ENCODE data around the gene ALOX15B. TPM values are rescaled to one million over a fixed set of nuclear protein-coding genes. Genes with fewer than 3 reads are reported as not detected.

Gene ALOX15B
- total and polyA plus RNA-seq, 9 of the 15 experiments (the other 6 are each of a cell fraction or from before 2014, with no cell fraction given), result 0.04 TPM; not detected in 8

GRCh38 chr17:8015236-8015956, 23.5 kb upstream of the ALOX15B start (continued):
- no peak for TF ChIP-seq TGIF2 (CRISPR knock-in tag; IDR thresholded peaks at IDR 0.05)
- TF ChIP-seq DLX4 (CRISPR knock-in tag; IDR thresholded peaks at IDR 0.05), result no peak
- no peak for TF ChIP-seq SUPT5H (IDR thresholded peaks at IDR 0.05)
- TF ChIP-seq ZFP36 (IDR thresholded peaks at IDR 0.05; ENCODE audit: low read depth, low read length, partially characterized antibody), result no peak
- no peak for TF ChIP-seq ZNF644 (tag; IDR thresholded peaks at IDR 0.05; ENCODE audit: low read depth)
- TF ChIP-seq RHOXF2B (CRISPR knock-in tag; conservative IDR thresholded peaks at IDR 0.05), result no peak
- TF ChIP-seq CBFA2T2 (conservative IDR thresholded peaks at IDR 0.05), result no peak

DNA sequence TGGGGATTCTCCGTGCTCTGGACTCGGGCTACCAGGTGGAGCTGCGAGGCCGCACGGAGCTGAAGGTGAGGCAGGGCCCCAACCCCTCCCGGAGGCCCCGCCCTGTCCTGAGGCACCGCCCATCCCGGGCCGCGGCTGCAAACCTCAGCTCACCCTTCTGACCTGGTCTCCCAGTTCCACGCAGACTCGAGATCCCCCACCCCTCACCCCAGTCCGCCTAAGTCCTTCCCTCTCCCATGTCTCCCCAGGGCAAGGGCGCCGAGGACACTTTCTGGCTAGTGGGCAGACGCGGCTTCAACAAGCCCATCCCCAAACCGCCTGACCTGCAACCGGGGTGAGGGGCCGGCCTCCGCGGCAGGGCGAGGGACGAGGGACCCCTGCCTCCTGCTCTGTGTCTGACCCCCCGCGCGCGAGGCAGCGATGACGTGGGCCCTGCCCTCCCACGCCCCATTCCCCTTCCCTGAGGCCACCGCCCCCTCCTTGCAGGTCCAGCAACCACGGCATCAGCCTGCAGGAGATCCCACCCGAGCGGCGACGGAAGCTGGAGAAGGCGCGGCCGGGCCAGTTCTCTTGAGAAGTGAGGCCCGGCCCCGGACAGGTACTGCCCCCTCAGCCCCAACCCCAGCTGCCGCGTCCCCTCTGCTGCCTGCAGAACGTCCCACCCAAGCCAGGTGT, 22.8 kb upstream of the ALOX15B start:
- POLR2A ChIA-PET, result no interaction called here
- Histone ChIP-seq H3K4me2 (ENCODE audit: insufficient read depth, low read length) (no peak overlapping the region), H4K20me1 (replicated peaks; ENCODE audit: control insufficient read depth, insufficient read depth, low read length) (no peaks in the 10 kb centered on the region), H2AFZ (ENCODE audit: low read depth, low read length) (no peak overlapping the region), H3K27me3 (ENCODE audit: control insufficient read depth in 2 of 2, insufficient read depth in 2 of 2, low read length in 2 of 2) (peaks cover 9 to 68% of the 10 kb centered on the region in 2 experiments; a peak in 4 of 5 replicates), H3K4me3 (no peak overlapping the region), H3K9me1 (ENCODE audit: control insufficient read depth, insufficient read depth, low read length) (no peaks in the 10 kb centered on the region), H3K4me1 (replicated peaks in 1 of 2; ENCODE audit: control insufficient read depth in 2 of 2, insufficient read depth in 2 of 2, low read length in 2 of 2) (peaks cover 0 to 13% of the 10 kb centered on the region in 2 experiments; a peak in 2 of 5 replicates), H3K79me2 (ENCODE audit: control insufficient read depth, insufficient read depth, low read length) (no peaks in the 10 kb centered on the region), H3K36me3 (ENCODE audit: control insufficient read depth, insufficient read depth, low read length) (no peaks in the 10 kb centered on the region), H3K9ac (ENCODE audit: insufficient read depth in 1 of 2, low read depth in 2 of 2, low read length in 2 of 2) (no peak overlapping the region; a peak in 2 of 4 replicates), H3K9me3 (replicated peaks; ENCODE audit: control insufficient read depth, insufficient read depth, low read depth, low read length) (no peaks in the 10 kb centered on the region), H3K27ac (ENCODE audit: extremely low read depth, low read depth, low read length) (no peak overlapping the region)
- ATAC-seq, result peak; percentile 86
- CTCF ChIA-PET (ENCODE audit: low intra/inter-chr PET ratio), result interaction anchor here (0.6 to 3.1 kb wide), 4 partner anchors 25 to 879 kb away, joined by 3 to 17 read pairs (median 10); no protein-coding TSS in a partner anchor
- FAIRE-seq, result no peak
- in situ Hi-C loops (cut with MboI), result no loop called here
- no TSS peak for BruUV-seq (replicated peaks)
- DNase-seq (ENCODE audit: extremely low read depth in 1 of 4, low spot score in 3 of 4), result peak in 3 of 4 experiments; percentile 15 to 64 (median 59)
- TF ChIP-seq STAT5A (IDR thresholded peaks at IDR 0.05; ENCODE audit: borderline replicate concordance, low read length) (no peak), PCBP1 (IDR thresholded peaks at IDR 0.05; ENCODE audit: low read depth, low read length, poor library complexity, severe bottlenecking) (peak; percentile 53), EGR1 (conservative IDR thresholded peaks at IDR 0.05) (peak; percentile 30)
- intact Hi-C loops (cut with micrococcal nuclease), result loop anchor here (1.0 kb wide), 1 partner anchor 41 kb away; no protein-coding TSS in a partner anchor
- 3% methylated on average over 6 of the region's 46 CpGs for WGBS (ENCODE audit: insufficient coverage, low coverage, missing lambda C conversion rate)
